ENCODE measurements around the gene ARHGEF37.

DNA sequence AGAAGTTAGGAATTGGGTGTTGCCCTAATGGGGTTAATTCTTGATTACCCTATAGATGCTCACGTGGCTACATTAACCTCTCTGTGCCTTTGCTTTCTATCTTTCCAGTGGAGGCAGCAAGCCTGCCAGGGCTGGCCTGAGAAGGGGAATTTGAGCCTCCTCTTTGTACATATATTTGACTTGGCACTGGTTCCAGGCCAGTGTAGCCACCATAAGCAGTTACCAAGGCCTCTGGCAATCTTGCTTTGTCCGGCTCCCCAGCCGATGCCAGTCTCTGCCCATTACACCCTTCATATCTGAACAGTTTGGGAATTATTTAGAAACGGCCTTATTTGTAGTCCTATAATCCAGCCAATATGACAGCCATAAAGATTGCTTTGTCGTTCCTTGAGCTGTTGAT lies 90.2 kb downstream of the ARHGEF37 start:
- TF ChIP-seq POLR2A (IDR thresholded peaks at IDR 0.05; ENCODE audit: low read depth, low read length) (no peak), POLR2AphosphoS5 (IDR thresholded peaks at IDR 0.05; ENCODE audit: low read depth, low read length) (no peak), TAF1 (IDR thresholded peaks at IDR 0.05; ENCODE audit: borderline replicate concordance, low read depth, low read length) (no peak)
